HEK293 (cell line): Measurements from ENCODE around the gene CYP4F11.

Source experiments
- ZNF792 ChIP-seq: fragments of 450-650 bp; formaldehyde crosslinking; IDR thresholded peaks from 2 replicates; pipeline ENCODE4 v1.5.1; 2016; ENCODE audit warnings: missing biosample characterization, missing genetic modification characterization
- ZSCAN23 ChIP-seq: fragments of 450-650 bp; formaldehyde crosslinking; IDR thresholded peaks from 2 replicates; pipeline ENCODE4 v1.5.1; 2016; ENCODE audit warnings: missing biosample characterization, missing genetic modification characterization
- TF ChIP-seq, protein P1 (sequence below): fragments of 450-650 bp; formaldehyde crosslinking; IDR thresholded peaks from 2 replicates; pipeline ENCODE4 v1.5.1; 2016; ENCODE audit warnings: missing biosample characterization, missing genetic modification characterization
- TF ChIP-seq, protein P2 (sequence below): fragments of 450-650 bp; formaldehyde crosslinking; IDR thresholded peaks from 2 replicates; pipeline ENCODE4 v1.5.1; 2016; ENCODE audit warnings: missing biosample characterization, missing genetic modification characterization
- TF ChIP-seq, protein P3 (sequence below): fragments of 450-650 bp; formaldehyde crosslinking; IDR thresholded peaks from 2 replicates; pipeline ENCODE4 v1.5.1; 2016; ENCODE audit warnings: missing biosample characterization, missing genetic modification characterization

DNA sequence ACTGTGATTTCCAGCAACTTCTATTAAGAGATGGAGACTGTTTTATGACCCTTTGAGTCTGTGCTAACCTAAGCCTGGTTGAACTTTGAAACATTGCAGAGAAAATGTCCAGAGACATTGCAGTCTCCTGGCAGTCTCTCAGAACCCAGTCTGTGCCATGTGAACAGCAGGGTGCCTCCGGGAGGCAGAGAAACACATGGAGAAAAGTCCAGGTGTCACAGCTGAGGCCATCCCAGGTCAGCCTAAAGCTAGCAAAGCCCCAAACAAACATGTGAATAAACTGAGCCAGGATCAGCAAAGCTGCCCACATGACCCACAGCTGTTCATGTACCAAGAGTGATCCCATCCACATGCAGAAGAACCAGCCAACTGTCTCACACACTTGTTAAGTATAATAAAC is 7.8 kb downstream of the CYP4F11 start:
- TF ChIP-seq, protein P1, sequence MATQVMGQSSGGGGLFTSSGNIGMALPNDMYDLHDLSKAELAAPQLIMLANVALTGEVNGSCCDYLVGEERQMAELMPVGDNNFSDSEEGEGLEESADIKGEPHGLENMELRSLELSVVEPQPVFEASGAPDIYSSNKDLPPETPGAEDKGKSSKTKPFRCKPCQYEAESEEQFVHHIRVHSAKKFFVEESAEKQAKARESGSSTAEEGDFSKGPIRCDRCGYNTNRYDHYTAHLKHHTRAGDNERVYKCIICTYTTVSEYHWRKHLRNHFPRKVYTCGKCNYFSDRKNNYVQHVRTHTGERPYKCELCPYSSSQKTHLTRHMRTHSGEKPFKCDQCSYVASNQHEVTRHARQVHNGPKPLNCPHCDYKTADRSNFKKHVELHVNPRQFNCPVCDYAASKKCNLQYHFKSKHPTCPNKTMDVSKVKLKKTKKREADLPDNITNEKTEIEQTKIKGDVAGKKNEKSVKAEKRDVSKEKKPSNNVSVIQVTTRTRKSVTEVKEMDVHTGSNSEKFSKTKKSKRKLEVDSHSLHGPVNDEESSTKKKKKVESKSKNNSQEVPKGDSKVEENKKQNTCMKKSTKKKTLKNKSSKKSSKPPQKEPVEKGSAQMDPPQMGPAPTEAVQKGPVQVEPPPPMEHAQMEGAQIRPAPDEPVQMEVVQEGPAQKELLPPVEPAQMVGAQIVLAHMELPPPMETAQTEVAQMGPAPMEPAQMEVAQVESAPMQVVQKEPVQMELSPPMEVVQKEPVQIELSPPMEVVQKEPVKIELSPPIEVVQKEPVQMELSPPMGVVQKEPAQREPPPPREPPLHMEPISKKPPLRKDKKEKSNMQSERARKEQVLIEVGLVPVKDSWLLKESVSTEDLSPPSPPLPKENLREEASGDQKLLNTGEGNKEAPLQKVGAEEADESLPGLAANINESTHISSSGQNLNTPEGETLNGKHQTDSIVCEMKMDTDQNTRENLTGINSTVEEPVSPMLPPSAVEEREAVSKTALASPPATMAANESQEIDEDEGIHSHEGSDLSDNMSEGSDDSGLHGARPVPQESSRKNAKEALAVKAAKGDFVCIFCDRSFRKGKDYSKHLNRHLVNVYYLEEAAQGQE (tag by site-specific recombination) = no peak
- TF ChIP-seq, protein P2, sequence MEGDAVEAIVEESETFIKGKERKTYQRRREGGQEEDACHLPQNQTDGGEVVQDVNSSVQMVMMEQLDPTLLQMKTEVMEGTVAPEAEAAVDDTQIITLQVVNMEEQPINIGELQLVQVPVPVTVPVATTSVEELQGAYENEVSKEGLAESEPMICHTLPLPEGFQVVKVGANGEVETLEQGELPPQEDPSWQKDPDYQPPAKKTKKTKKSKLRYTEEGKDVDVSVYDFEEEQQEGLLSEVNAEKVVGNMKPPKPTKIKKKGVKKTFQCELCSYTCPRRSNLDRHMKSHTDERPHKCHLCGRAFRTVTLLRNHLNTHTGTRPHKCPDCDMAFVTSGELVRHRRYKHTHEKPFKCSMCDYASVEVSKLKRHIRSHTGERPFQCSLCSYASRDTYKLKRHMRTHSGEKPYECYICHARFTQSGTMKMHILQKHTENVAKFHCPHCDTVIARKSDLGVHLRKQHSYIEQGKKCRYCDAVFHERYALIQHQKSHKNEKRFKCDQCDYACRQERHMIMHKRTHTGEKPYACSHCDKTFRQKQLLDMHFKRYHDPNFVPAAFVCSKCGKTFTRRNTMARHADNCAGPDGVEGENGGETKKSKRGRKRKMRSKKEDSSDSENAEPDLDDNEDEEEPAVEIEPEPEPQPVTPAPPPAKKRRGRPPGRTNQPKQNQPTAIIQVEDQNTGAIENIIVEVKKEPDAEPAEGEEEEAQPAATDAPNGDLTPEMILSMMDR (tag by site-specific recombination) = no peak
- TF ChIP-seq ZNF792 (tag by site-specific recombination) = no peak
- TF ChIP-seq, protein P3, sequence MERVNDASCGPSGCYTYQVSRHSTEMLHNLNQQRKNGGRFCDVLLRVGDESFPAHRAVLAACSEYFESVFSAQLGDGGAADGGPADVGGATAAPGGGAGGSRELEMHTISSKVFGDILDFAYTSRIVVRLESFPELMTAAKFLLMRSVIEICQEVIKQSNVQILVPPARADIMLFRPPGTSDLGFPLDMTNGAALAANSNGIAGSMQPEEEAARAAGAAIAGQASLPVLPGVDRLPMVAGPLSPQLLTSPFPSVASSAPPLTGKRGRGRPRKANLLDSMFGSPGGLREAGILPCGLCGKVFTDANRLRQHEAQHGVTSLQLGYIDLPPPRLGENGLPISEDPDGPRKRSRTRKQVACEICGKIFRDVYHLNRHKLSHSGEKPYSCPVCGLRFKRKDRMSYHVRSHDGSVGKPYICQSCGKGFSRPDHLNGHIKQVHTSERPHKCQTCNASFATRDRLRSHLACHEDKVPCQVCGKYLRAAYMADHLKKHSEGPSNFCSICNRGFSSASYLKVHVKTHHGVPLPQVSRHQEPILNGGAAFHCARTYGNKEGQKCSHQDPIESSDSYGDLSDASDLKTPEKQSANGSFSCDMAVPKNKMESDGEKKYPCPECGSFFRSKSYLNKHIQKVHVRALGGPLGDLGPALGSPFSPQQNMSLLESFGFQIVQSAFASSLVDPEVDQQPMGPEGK (tag by site-specific recombination) = no peak
- TF ChIP-seq ZSCAN23 = no peak
